ENCODE measurements around the gene GNAZ.

Gene GNAZ

GRCh38 chr22:23098718-23099530, 28.6 kb downstream of the GNAZ start:
- no peak for ATAC-seq (replicated peaks; ENCODE audit: extremely low read depth, poor library complexity, severe bottlenecking)
- Mint-ChIP-seq H3K4me1 (no peaks in the 10 kb centered on the region), H3K4me3 (no peak overlapping the region), H3K27me3 (no peaks in the 10 kb centered on the region), H3K27ac (ENCODE audit: low read depth) (no peak overlapping the region), H3K36me3 (ENCODE audit: insufficient read depth) (peaks cover 1% of the 10 kb centered on the region), H3K9me3 (no peaks in the 10 kb centered on the region)
- no peak for DNase-seq (ENCODE audit: low spot score in 2 of 2)

GRCh38 chr22:23099531-23099804, 29.1 kb downstream of the GNAZ start:
- no peaks in the 10 kb centered on the region for H3K27me3 Mint-ChIP-seq
- H3K4me3 Mint-ChIP-seq = no peak overlapping the region
- ATAC-seq (replicated peaks; ENCODE audit: extremely low read depth, poor library complexity, severe bottlenecking) (no peak), DNase-seq (ENCODE audit: low spot score in 2 of 2) (no peak)
- no peaks in the 10 kb centered on the region for H3K36me3 Mint-ChIP-seq (ENCODE audit: insufficient read depth)
- H3K9me3 Mint-ChIP-seq = no peaks in the 10 kb centered on the region
- H3K27ac Mint-ChIP-seq (ENCODE audit: low read depth) = no peak overlapping the region
- no peaks in the 10 kb centered on the region for H3K4me1 Mint-ChIP-seq

GRCh38 chr22:23100124-23100801, 29.9 kb downstream of the GNAZ start:
- ATAC-seq (replicated peaks; ENCODE audit: extremely low read depth, poor library complexity, severe bottlenecking) (no peak), DNase-seq (ENCODE audit: low spot score in 2 of 2) (no peak)
- Mint-ChIP-seq H3K4me3 (no peak overlapping the region), H3K9me3 (no peaks in the 10 kb centered on the region), H3K36me3 (ENCODE audit: insufficient read depth) (no peaks in the 10 kb centered on the region), H3K27me3 (no peaks in the 10 kb centered on the region), H3K4me1 (no peaks in the 10 kb centered on the region), H3K27ac (ENCODE audit: low read depth) (no peak overlapping the region)

GRCh38 chr22:23101524-23101923, 31.2 kb downstream of the GNAZ start:
- H3K36me3 Mint-ChIP-seq (ENCODE audit: insufficient read depth) = no peaks in the 10 kb centered on the region
- no peaks in the 10 kb centered on the region for H3K27me3 Mint-ChIP-seq
- ATAC-seq (replicated peaks; ENCODE audit: extremely low read depth, poor library complexity, severe bottlenecking) (no peak), DNase-seq (ENCODE audit: low spot score in 2 of 2) (no peak)
- no peaks in the 10 kb centered on the region for H3K9me3 Mint-ChIP-seq
- no peaks in the 10 kb centered on the region for H3K4me1 Mint-ChIP-seq
- no peak overlapping the region for H3K27ac Mint-ChIP-seq (ENCODE audit: low read depth)
- H3K4me3 Mint-ChIP-seq = no peak overlapping the region

- Mint-ChIP-seq H3K36me3 (ENCODE audit: insufficient read depth) (no peaks in the 10 kb centered on the region), H3K27me3 (no peaks in the 10 kb centered on the region), H3K4me3 (no peak overlapping the region), H3K9me3 (no peaks in the 10 kb centered on the region), H3K4me1 (no peaks in the 10 kb centered on the region), H3K27ac (ENCODE audit: low read depth) (no peak overlapping the region)
- DNase-seq (ENCODE audit: low spot score in 2 of 2) (no peak), ATAC-seq (replicated peaks; ENCODE audit: extremely low read depth, poor library complexity, severe bottlenecking) (no peak)
Measured at GRCh38 chr22:23102002-23102655, 31.8 kb downstream of the GNAZ start.

- H3K9me3 Mint-ChIP-seq = no peaks in the 10 kb centered on the region
- no peaks in the 10 kb centered on the region for H3K27me3 Mint-ChIP-seq
- no peaks in the 10 kb centered on the region for H3K4me1 Mint-ChIP-seq
- H3K36me3 Mint-ChIP-seq (ENCODE audit: insufficient read depth) = no peaks in the 10 kb centered on the region
- H3K4me3 Mint-ChIP-seq = no peak overlapping the region
- H3K27ac Mint-ChIP-seq (ENCODE audit: low read depth) = no peak overlapping the region
- ATAC-seq (replicated peaks; ENCODE audit: extremely low read depth, poor library complexity, severe bottlenecking) (no peak), DNase-seq (ENCODE audit: low spot score in 2 of 2) (no peak)
Measured at GRCh38 chr22:23102776-23103175, 32.5 kb downstream of the GNAZ start.

- no peak overlapping the region for H3K4me3 Mint-ChIP-seq
- H3K4me1 Mint-ChIP-seq = no peaks in the 10 kb centered on the region
- ATAC-seq (replicated peaks; ENCODE audit: extremely low read depth, poor library complexity, severe bottlenecking) (no peak), DNase-seq (ENCODE audit: low spot score in 2 of 2) (no peak)
- H3K36me3 Mint-ChIP-seq (ENCODE audit: insufficient read depth) = no peaks in the 10 kb centered on the region
- no peaks in the 10 kb centered on the region for H3K27me3 Mint-ChIP-seq
- no peaks in the 10 kb centered on the region for H3K9me3 Mint-ChIP-seq
- no peak overlapping the region for H3K27ac Mint-ChIP-seq (ENCODE audit: low read depth)
Measured at GRCh38 chr22:23103199-23103954, 33.1 kb downstream of the GNAZ start.

GRCh38 chr22:23104187-23104971, 34.1 kb downstream of the GNAZ start:
- no peaks in the 10 kb centered on the region for H3K27me3 Mint-ChIP-seq
- H3K4me3 Mint-ChIP-seq = no peak overlapping the region
- H3K27ac Mint-ChIP-seq (ENCODE audit: low read depth) = no peak overlapping the region
- no peaks in the 10 kb centered on the region for H3K9me3 Mint-ChIP-seq
- DNase-seq (ENCODE audit: low spot score in 2 of 2) = no peak
- no peaks in the 10 kb centered on the region for H3K36me3 Mint-ChIP-seq (ENCODE audit: insufficient read depth)
- no peak for ATAC-seq (replicated peaks; ENCODE audit: extremely low read depth, poor library complexity, severe bottlenecking)
- no peaks in the 10 kb centered on the region for H3K4me1 Mint-ChIP-seq

- DNase-seq (ENCODE audit: low spot score in 2 of 2) (no peak), ATAC-seq (replicated peaks; ENCODE audit: extremely low read depth, poor library complexity, severe bottlenecking) (no peak)
- no peaks in the 10 kb centered on the region for H3K36me3 Mint-ChIP-seq (ENCODE audit: insufficient read depth)
- H3K4me1 Mint-ChIP-seq = no peaks in the 10 kb centered on the region
- H3K9me3 Mint-ChIP-seq = no peaks in the 10 kb centered on the region
- H3K27me3 Mint-ChIP-seq = no peaks in the 10 kb centered on the region
- H3K27ac Mint-ChIP-seq (ENCODE audit: low read depth) = no peak overlapping the region
- H3K4me3 Mint-ChIP-seq = no peak overlapping the region
Measured at GRCh38 chr22:23105304-23105703, 35.0 kb downstream of the GNAZ start.

GRCh38 chr22:23105919-23106318, 35.6 kb downstream of the GNAZ start:
- H3K27ac Mint-ChIP-seq (ENCODE audit: low read depth) = no peak overlapping the region
- no peaks in the 10 kb centered on the region for H3K4me1 Mint-ChIP-seq
- no peaks in the 10 kb centered on the region for H3K27me3 Mint-ChIP-seq
- H3K9me3 Mint-ChIP-seq = no peaks in the 10 kb centered on the region
- DNase-seq (ENCODE audit: low spot score in 2 of 2) (no peak), ATAC-seq (replicated peaks; ENCODE audit: extremely low read depth, poor library complexity, severe bottlenecking) (no peak)
- no peaks in the 10 kb centered on the region for H3K36me3 Mint-ChIP-seq (ENCODE audit: insufficient read depth)
- no peak overlapping the region for H3K4me3 Mint-ChIP-seq

GRCh38 chr22:23106344-23106743, 36.0 kb downstream of the GNAZ start:
- H3K4me3 Mint-ChIP-seq = no peak overlapping the region
- no peaks in the 10 kb centered on the region for H3K9me3 Mint-ChIP-seq
- DNase-seq (ENCODE audit: low spot score in 2 of 2) (no peak), ATAC-seq (replicated peaks; ENCODE audit: extremely low read depth, poor library complexity, severe bottlenecking) (no peak)
- no peaks in the 10 kb centered on the region for H3K36me3 Mint-ChIP-seq (ENCODE audit: insufficient read depth)
- H3K27ac Mint-ChIP-seq (ENCODE audit: low read depth) = no peak overlapping the region
- no peaks in the 10 kb centered on the region for H3K27me3 Mint-ChIP-seq
- no peaks in the 10 kb centered on the region for H3K4me1 Mint-ChIP-seq

- no peaks in the 10 kb centered on the region for H3K36me3 Mint-ChIP-seq (ENCODE audit: insufficient read depth)
- H3K27me3 Mint-ChIP-seq = no peaks in the 10 kb centered on the region
- H3K27ac Mint-ChIP-seq (ENCODE audit: low read depth) = no peak overlapping the region
- no peak overlapping the region for H3K4me3 Mint-ChIP-seq
- no peak for DNase-seq (ENCODE audit: low spot score in 2 of 2)
- H3K9me3 Mint-ChIP-seq = no peaks in the 10 kb centered on the region
- ATAC-seq (replicated peaks; ENCODE audit: extremely low read depth, poor library complexity, severe bottlenecking) = no peak
- H3K4me1 Mint-ChIP-seq = no peaks in the 10 kb centered on the region
Measured at GRCh38 chr22:23106906-23107367, 36.6 kb downstream of the GNAZ start.

Measured in central memory CD8-positive, alpha-beta T cell (primary cell).